HL-60 (cell line): ENCODE data around the gene RPS14.

Experiments used
- GABPA ChIP-seq: IDR thresholded peaks from 2 replicates; pipeline ENCODE4 v1.6.1; 2012; ENCODE audit warnings: low read depth
- POLR2AphosphoS5 ChIP-seq: IDR thresholded peaks from 2 replicates; pipeline ENCODE4 v1.6.1; 2012; ENCODE audit warnings: low read depth
- SPI1 ChIP-seq: IDR thresholded peaks from 2 replicates; pipeline ENCODE4 v1.6.1; 2012; ENCODE audit warnings: low read depth, mild to moderate bottlenecking, borderline replicate concordance
- TF ChIP-seq, protein P1 (sequence below): IDR thresholded peaks from one replicate; pipeline ENCODE4 v1.5.1; 2011; ENCODE audit warnings: low read length, control low read depth, inconsistent platforms; ENCODE audit not compliant: insufficient read depth
- TF ChIP-seq, protein P2 (sequence below): IDR thresholded peaks from 2 replicates; pipeline ENCODE4 v1.6.1; 2012; ENCODE audit warnings: low read depth; ENCODE audit not compliant: insufficient replicate concordance

DNA sequence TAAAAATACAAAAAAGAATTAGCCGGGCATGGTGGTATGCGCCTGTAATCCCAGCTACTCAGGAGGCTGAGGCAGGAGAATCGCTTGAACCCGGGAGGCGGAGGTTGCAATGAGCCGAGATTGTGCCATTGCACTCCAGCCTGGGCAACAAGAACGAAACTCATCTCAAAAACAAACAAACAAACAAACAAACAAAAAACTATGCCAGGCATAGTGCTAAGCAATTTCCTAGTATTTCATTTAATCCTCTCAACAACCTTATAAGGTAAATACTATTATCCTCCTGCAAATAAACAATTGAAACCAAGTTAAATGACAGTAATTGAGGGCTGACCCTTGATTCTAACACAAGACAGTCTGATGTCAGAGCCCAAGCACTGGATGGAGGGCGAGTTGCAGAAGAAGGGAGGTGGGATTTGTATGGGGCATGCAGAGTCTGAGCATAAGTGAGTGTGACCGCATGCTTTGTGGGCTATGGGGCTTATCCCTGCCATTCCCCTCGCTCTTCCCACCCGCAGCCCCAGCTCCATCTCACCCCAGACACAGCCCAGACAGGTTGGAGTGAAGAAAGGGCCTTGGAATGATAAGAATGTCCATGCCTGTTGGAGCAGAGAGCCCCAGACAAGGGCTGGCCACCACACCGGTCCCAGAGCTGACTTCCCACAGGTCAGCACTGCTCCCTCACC lies 24.3 kb upstream of the RPS14 start:
- TF ChIP-seq, protein P1, sequence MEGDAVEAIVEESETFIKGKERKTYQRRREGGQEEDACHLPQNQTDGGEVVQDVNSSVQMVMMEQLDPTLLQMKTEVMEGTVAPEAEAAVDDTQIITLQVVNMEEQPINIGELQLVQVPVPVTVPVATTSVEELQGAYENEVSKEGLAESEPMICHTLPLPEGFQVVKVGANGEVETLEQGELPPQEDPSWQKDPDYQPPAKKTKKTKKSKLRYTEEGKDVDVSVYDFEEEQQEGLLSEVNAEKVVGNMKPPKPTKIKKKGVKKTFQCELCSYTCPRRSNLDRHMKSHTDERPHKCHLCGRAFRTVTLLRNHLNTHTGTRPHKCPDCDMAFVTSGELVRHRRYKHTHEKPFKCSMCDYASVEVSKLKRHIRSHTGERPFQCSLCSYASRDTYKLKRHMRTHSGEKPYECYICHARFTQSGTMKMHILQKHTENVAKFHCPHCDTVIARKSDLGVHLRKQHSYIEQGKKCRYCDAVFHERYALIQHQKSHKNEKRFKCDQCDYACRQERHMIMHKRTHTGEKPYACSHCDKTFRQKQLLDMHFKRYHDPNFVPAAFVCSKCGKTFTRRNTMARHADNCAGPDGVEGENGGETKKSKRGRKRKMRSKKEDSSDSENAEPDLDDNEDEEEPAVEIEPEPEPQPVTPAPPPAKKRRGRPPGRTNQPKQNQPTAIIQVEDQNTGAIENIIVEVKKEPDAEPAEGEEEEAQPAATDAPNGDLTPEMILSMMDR: no peak
- TF ChIP-seq POLR2AphosphoS5: no peak
- TF ChIP-seq, protein P2, sequence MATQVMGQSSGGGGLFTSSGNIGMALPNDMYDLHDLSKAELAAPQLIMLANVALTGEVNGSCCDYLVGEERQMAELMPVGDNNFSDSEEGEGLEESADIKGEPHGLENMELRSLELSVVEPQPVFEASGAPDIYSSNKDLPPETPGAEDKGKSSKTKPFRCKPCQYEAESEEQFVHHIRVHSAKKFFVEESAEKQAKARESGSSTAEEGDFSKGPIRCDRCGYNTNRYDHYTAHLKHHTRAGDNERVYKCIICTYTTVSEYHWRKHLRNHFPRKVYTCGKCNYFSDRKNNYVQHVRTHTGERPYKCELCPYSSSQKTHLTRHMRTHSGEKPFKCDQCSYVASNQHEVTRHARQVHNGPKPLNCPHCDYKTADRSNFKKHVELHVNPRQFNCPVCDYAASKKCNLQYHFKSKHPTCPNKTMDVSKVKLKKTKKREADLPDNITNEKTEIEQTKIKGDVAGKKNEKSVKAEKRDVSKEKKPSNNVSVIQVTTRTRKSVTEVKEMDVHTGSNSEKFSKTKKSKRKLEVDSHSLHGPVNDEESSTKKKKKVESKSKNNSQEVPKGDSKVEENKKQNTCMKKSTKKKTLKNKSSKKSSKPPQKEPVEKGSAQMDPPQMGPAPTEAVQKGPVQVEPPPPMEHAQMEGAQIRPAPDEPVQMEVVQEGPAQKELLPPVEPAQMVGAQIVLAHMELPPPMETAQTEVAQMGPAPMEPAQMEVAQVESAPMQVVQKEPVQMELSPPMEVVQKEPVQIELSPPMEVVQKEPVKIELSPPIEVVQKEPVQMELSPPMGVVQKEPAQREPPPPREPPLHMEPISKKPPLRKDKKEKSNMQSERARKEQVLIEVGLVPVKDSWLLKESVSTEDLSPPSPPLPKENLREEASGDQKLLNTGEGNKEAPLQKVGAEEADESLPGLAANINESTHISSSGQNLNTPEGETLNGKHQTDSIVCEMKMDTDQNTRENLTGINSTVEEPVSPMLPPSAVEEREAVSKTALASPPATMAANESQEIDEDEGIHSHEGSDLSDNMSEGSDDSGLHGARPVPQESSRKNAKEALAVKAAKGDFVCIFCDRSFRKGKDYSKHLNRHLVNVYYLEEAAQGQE: no peak
- no peak for TF ChIP-seq GABPA
- TF ChIP-seq SPI1: no peak
